ENCODE measurements around the gene ATP13A3. TPM values are rescaled to one million over a fixed set of nuclear protein-coding genes. Genes with fewer than 3 reads are reported as not detected.

Gene ATP13A3
- total RNA-seq, 1 experiment from 2014 or later: 331 TPM

DNA sequence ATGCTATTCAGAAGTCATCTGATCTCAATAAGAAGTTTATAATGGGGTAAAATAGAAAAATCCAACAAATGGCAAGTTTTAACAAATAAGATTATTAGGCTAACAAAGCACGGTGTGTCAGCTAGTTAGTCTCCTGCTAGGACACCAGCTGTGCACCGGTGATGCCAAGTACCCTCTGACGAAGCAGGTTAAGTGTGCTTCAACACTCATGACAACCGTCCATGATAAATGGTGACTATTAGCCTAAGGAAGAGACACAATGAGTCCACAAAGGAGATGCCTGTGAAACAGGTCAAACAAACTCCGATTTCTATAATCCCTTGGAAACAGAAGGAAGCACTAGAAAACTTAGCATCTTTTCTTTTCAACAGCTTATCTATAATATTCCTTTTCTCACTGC is 36.5 kb downstream of the ATP13A3 start:
- no peaks in the 10 kb centered on the region for H3K9me2 ChIP-seq (replicated peaks; ENCODE audit: insufficient read depth, low read length)
- H3K4me1 ChIP-seq (ENCODE audit: low read length): no peaks in the 10 kb centered on the region
- H2AFZ ChIP-seq (ENCODE audit: low read length): no peak overlapping the region
- H4K20me1 ChIP-seq (ENCODE audit: insufficient read depth, low read depth, low read length): no peaks in the 10 kb centered on the region
- no peak for DNase-seq
- H3K9me3 ChIP-seq (ENCODE audit: low read length): no peaks in the 10 kb centered on the region
- no peak overlapping the region for H3K4me2 ChIP-seq (ENCODE audit: low read depth, low read length, poor library complexity, severe bottlenecking)
- H3K27me3 ChIP-seq (ENCODE audit: low read length): no peaks in the 10 kb centered on the region
- H3K9ac ChIP-seq (ENCODE audit: low read length): no peak overlapping the region
- H3K36me3 ChIP-seq (ENCODE audit: insufficient read depth, low read length): peaks cover 73% of the 10 kb centered on the region
- no peak overlapping the region for H3K4me3 ChIP-seq (ENCODE audit: low read length)
- H3K27ac ChIP-seq (ENCODE audit: low read length): no peak overlapping the region
- H3K79me2 ChIP-seq (ENCODE audit: low read length): peaks cover 22% of the 10 kb centered on the region

DNA sequence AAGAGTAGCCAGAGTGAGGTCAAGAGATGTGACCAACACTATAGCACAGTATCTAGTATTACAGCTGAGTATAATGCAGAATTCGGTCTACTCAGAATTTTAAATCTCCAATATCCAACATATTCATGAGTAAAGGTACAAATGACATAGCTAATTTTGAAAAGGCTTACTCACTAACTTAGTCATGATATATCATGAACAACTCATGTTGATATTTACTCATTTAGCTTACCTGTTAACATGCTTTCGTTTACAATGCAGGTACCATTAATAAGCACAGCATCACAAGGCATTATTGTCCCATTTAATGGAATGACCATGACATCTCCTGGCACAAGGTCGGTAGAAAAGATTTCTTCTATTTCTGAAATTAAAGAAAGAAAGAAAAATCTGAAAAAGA is 36.9 kb downstream of the ATP13A3 start:
- Histone ChIP-seq H3K27me3 (ENCODE audit: low read length) (no peaks in the 10 kb centered on the region), H3K36me3 (ENCODE audit: insufficient read depth, low read length) (peaks cover 73% of the 10 kb centered on the region), H4K20me1 (ENCODE audit: insufficient read depth, low read depth, low read length) (no peaks in the 10 kb centered on the region), H3K4me3 (ENCODE audit: low read length) (no peak overlapping the region), H2AFZ (ENCODE audit: low read length) (no peak overlapping the region), H3K9me3 (ENCODE audit: low read length) (no peaks in the 10 kb centered on the region), H3K4me2 (ENCODE audit: low read depth, low read length, poor library complexity, severe bottlenecking) (no peak overlapping the region), H3K9ac (ENCODE audit: low read length) (no peak overlapping the region), H3K4me1 (ENCODE audit: low read length) (no peaks in the 10 kb centered on the region), H3K9me2 (replicated peaks; ENCODE audit: insufficient read depth, low read length) (no peaks in the 10 kb centered on the region), H3K27ac (ENCODE audit: low read length) (no peak overlapping the region), H3K79me2 (ENCODE audit: low read length) (peaks cover 22% of the 10 kb centered on the region; the same call in 1 of the 2 replicates)
- no peak for DNase-seq

DNA sequence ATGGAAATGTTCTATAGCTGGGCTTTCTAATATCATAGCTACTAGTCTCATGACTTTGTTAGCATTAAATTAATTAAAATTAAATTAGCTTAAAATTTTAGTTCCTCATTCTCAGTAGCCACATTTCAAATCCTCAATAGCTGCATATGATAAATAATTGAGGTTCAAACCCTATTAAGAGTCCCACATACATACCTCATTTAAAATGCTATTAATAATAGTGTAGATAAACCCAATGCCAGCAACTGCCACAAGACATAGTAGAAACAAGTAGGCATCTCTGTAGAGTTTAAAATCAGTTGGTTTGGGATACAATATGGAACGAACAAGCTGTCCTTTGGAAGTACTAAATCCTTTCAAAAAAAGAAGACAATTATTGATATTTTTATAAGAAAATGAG is 39.1 kb downstream of the ATP13A3 start:
- Histone ChIP-seq H3K27ac (ENCODE audit: low read length) (no peak overlapping the region), H3K9me3 (ENCODE audit: low read length) (no peaks in the 10 kb centered on the region), H3K4me3 (ENCODE audit: low read length) (no peak overlapping the region), H3K27me3 (ENCODE audit: low read length) (no peaks in the 10 kb centered on the region), H3K79me2 (ENCODE audit: low read length) (peaks cover 29% of the 10 kb centered on the region), H2AFZ (ENCODE audit: low read length) (no peak overlapping the region), H3K9ac (ENCODE audit: low read length) (no peak overlapping the region), H3K4me2 (ENCODE audit: low read depth, low read length, poor library complexity, severe bottlenecking) (no peak overlapping the region), H3K36me3 (ENCODE audit: insufficient read depth, low read length) (peaks cover 75% of the 10 kb centered on the region), H4K20me1 (ENCODE audit: insufficient read depth, low read depth, low read length) (no peaks in the 10 kb centered on the region), H3K9me2 (replicated peaks; ENCODE audit: insufficient read depth, low read length) (no peaks in the 10 kb centered on the region), H3K4me1 (ENCODE audit: low read length) (no peaks in the 10 kb centered on the region)
- DNase-seq: no peak

DNA sequence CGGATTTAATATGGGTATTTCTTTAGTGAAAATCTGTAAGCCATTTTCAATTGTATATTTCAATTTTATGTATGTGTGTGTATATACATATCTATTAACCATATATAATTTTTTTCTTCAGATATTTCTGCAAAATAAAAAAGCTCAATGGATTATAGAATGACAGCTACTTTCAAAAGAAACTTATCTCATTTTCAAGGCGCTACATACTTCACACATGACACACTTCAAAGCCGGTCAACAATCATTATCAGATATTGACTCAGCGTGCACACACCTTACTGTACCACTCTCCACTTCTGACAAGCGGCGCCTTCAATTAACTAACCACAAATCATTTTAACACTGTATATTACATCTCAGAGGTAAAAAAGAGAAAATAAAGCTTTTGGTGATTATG is 39.6 kb downstream of the ATP13A3 start:
- no peak overlapping the region for H2AFZ ChIP-seq (ENCODE audit: low read length)
- no peak overlapping the region for H3K4me3 ChIP-seq (ENCODE audit: low read length)
- no peaks in the 10 kb centered on the region for H3K27me3 ChIP-seq (ENCODE audit: low read length)
- no peak overlapping the region for H3K27ac ChIP-seq (ENCODE audit: low read length)
- no peak overlapping the region for H3K9ac ChIP-seq (ENCODE audit: low read length)
- H3K4me2 ChIP-seq (ENCODE audit: low read depth, low read length, poor library complexity, severe bottlenecking): no peak overlapping the region
- no peaks in the 10 kb centered on the region for H3K9me2 ChIP-seq (replicated peaks; ENCODE audit: insufficient read depth, low read length)
- H3K79me2 ChIP-seq (ENCODE audit: low read length): peaks cover 33% of the 10 kb centered on the region
- H4K20me1 ChIP-seq (ENCODE audit: insufficient read depth, low read depth, low read length): no peaks in the 10 kb centered on the region
- no peaks in the 10 kb centered on the region for H3K4me1 ChIP-seq (ENCODE audit: low read length)
- peaks cover 78% of the 10 kb centered on the region for H3K36me3 ChIP-seq (ENCODE audit: insufficient read depth, low read length)
- H3K9me3 ChIP-seq (ENCODE audit: low read length): no peaks in the 10 kb centered on the region
- DNase-seq: no peak

DNA sequence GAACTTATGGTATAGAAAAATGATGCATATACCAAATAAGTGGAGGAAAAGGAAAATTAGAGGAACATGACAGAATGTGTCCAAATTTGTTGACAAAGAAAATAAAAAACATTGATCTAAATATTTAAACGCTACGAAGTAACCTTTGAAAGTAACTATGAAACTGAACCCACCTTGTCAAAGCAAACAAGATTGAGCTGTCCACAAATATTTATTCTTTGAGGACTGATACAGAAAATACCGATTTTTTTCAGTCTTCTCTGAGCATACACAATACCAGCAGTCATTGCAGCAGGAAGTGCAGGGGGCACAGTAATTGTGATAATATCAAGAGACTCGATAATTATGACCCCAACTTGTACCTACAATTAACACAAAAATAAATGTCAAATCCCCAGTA is 40.0 kb downstream of the ATP13A3 start:
- Histone ChIP-seq H3K4me1 (ENCODE audit: low read length) (no peaks in the 10 kb centered on the region), H2AFZ (ENCODE audit: low read length) (no peak overlapping the region), H3K27ac (ENCODE audit: low read length) (no peak overlapping the region), H3K9me3 (ENCODE audit: low read length) (no peaks in the 10 kb centered on the region), H3K9ac (ENCODE audit: low read length) (no peak overlapping the region), H3K9me2 (replicated peaks; ENCODE audit: insufficient read depth, low read length) (no peaks in the 10 kb centered on the region), H3K4me2 (ENCODE audit: low read depth, low read length, poor library complexity, severe bottlenecking) (no peak overlapping the region), H4K20me1 (ENCODE audit: insufficient read depth, low read depth, low read length) (no peaks in the 10 kb centered on the region), H3K4me3 (ENCODE audit: low read length) (no peak overlapping the region), H3K79me2 (ENCODE audit: low read length) (peaks cover 37% of the 10 kb centered on the region), H3K36me3 (ENCODE audit: insufficient read depth, low read length) (peaks cover 81% of the 10 kb centered on the region), H3K27me3 (ENCODE audit: low read length) (no peaks in the 10 kb centered on the region)
- DNase-seq: no peak

DNA sequence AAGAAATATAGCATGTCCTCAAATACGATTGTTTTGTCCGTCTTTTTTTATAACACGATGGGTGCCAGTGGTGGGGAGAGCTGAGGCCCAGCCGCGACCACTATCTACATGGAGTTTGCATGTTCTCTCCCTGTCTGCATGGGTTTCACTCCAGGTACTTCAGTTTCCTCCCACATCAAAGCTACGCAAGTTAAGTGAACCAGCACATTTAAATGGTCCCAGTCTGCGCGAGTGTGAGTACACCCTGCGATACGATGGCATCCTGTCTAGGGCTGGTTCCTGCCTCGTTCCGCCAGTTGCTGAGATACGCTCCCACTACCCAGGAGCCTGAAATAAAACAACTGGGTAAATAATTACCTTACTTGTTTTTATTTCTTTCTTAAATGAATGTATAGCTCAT is 40.6 kb downstream of the ATP13A3 start:
- H3K4me3 ChIP-seq (ENCODE audit: low read length): no peak overlapping the region
- H3K36me3 ChIP-seq (ENCODE audit: insufficient read depth, low read length): peaks cover 87% of the 10 kb centered on the region
- no peak overlapping the region for H2AFZ ChIP-seq (ENCODE audit: low read length)
- no peak for DNase-seq
- H3K79me2 ChIP-seq (ENCODE audit: low read length): peaks cover 37% of the 10 kb centered on the region
- no peaks in the 10 kb centered on the region for H4K20me1 ChIP-seq (ENCODE audit: insufficient read depth, low read depth, low read length)
- H3K27ac ChIP-seq (ENCODE audit: low read length): no peak overlapping the region
- no peaks in the 10 kb centered on the region for H3K9me2 ChIP-seq (replicated peaks; ENCODE audit: insufficient read depth, low read length)
- H3K4me1 ChIP-seq (ENCODE audit: low read length): no peaks in the 10 kb centered on the region
- no peak overlapping the region for H3K4me2 ChIP-seq (ENCODE audit: low read depth, low read length, poor library complexity, severe bottlenecking)
- no peak overlapping the region for H3K9ac ChIP-seq (ENCODE audit: low read length)
- H3K9me3 ChIP-seq (ENCODE audit: low read length): no peaks in the 10 kb centered on the region
- H3K27me3 ChIP-seq (ENCODE audit: low read length): no peaks in the 10 kb centered on the region

DNA sequence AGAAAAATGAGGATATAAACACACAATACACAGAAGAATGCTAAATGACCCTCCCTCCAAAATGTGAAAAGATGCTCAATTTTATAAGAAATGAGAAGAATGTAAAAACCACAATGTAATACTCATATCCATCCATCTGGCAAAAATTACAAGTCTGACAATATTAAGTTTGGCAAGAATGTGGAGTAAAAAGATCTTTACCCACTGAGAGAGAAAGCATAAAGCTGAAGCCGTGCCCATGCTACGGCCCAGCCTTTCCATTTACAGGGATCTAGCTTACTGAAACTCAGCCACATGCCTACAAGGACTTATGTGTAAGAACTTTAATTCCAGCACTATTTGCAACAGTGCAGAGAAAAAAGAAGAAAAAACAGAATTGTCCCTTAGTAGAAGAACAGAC is 42.9 kb downstream of the ATP13A3 start:
- Histone ChIP-seq H2AFZ (ENCODE audit: low read length) (no peak overlapping the region), H4K20me1 (ENCODE audit: insufficient read depth, low read depth, low read length) (no peaks in the 10 kb centered on the region), H3K4me2 (ENCODE audit: low read depth, low read length, poor library complexity, severe bottlenecking) (no peak overlapping the region), H3K4me3 (ENCODE audit: low read length) (no peak overlapping the region), H3K9me2 (replicated peaks; ENCODE audit: insufficient read depth, low read length) (no peaks in the 10 kb centered on the region), H3K27me3 (ENCODE audit: low read length) (no peaks in the 10 kb centered on the region), H3K4me1 (ENCODE audit: low read length) (no peaks in the 10 kb centered on the region), H3K27ac (ENCODE audit: low read length) (no peak overlapping the region), H3K9me3 (ENCODE audit: low read length) (no peaks in the 10 kb centered on the region), H3K79me2 (ENCODE audit: low read length) (peaks cover 46% of the 10 kb centered on the region), H3K36me3 (ENCODE audit: insufficient read depth, low read length) (peaks cover 87% of the 10 kb centered on the region), H3K9ac (ENCODE audit: low read length) (no peak overlapping the region)
- DNase-seq: no peak

DNA sequence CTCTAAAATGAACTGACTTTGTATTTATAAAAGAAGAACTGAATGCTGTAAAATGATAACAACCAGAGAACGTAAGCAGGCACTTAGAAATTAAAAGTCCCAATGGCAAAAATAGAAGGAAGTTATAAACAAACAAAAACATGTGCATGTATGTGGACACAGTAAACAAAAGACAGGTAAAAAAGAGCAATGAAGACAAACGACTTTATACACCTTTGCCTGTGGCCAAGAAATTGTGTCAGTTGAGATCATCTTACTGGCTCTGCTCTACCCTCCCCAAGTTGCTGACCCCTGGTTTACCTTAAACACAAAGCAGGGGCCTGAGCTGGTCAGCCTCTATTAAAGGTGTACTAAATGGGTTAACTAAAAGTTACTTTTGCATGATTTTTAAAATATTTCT is 46.0 kb downstream of the ATP13A3 start:
- no peak overlapping the region for H3K4me2 ChIP-seq (ENCODE audit: low read depth, low read length, poor library complexity, severe bottlenecking)
- H2AFZ ChIP-seq (ENCODE audit: low read length): no peak overlapping the region
- H3K79me2 ChIP-seq (ENCODE audit: low read length): peaks cover 43% of the 10 kb centered on the region
- H3K4me3 ChIP-seq (ENCODE audit: low read length): no peak overlapping the region
- no peaks in the 10 kb centered on the region for H4K20me1 ChIP-seq (ENCODE audit: insufficient read depth, low read depth, low read length)
- no peaks in the 10 kb centered on the region for H3K9me2 ChIP-seq (replicated peaks; ENCODE audit: insufficient read depth, low read length)
- H3K27ac ChIP-seq (ENCODE audit: low read length): no peak overlapping the region
- H3K4me1 ChIP-seq (ENCODE audit: low read length): no peaks in the 10 kb centered on the region
- H3K36me3 ChIP-seq (ENCODE audit: insufficient read depth, low read length): peaks cover 85% of the 10 kb centered on the region; the same call in 1 of the 2 replicates
- no peaks in the 10 kb centered on the region for H3K27me3 ChIP-seq (ENCODE audit: low read length)
- H3K9ac ChIP-seq (ENCODE audit: low read length): no peak overlapping the region
- DNase-seq: no peak
- no peaks in the 10 kb centered on the region for H3K9me3 ChIP-seq (ENCODE audit: low read length)

All from Karpas-422 (cell line).